SK-N-DZ (cell line): ENCODE results near the gene GMEB2.
"Not testable (repeated sequence)": the region's sequence is repeated elsewhere in the genome, so short reads cannot be mapped to it uniquely, and the experiment has no call there.

Source experiments
- DNase-seq: peaks from one replicate; pipeline ENCODE4 v3.0.0-alpha.2; 2015; ENCODE audit warnings: low spot score

The GMEB2 gene

DNA sequence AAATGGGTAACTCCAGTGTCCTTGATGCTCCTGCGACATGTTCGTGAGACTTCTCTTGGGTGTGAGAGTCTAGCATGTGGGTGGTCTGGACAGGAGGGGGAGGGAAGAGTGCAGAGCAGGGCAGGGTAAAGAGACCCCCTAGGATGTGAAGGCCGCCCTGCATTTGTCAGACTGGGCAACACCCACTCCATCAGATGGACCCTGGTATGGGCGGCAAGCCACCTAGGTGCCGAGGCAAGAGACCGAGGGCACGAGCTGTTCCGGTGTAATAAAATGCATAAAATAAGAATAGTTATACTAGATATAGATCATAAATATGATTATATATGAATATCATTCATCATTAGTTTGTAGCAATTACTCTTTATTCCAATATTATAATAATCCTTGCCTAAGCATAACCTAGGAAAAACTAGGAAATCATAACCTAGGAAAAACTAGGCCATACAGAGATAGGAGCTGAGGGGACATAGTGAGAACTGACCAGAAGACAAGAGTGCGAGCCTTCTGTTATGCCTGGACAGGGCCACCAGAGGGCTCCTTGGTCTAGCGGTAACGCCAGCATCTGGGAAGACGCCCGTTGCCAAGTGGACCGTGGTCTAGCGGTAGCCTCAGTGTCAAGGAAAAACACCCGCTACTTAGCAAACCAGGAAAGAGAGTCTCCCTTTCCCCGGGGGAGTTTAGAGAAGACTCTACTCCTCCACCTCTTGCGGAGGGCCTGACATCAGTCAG, 12.9 kb downstream of the GMEB2 start:
- not testable (repeated sequence) for DNase-seq

DNA sequence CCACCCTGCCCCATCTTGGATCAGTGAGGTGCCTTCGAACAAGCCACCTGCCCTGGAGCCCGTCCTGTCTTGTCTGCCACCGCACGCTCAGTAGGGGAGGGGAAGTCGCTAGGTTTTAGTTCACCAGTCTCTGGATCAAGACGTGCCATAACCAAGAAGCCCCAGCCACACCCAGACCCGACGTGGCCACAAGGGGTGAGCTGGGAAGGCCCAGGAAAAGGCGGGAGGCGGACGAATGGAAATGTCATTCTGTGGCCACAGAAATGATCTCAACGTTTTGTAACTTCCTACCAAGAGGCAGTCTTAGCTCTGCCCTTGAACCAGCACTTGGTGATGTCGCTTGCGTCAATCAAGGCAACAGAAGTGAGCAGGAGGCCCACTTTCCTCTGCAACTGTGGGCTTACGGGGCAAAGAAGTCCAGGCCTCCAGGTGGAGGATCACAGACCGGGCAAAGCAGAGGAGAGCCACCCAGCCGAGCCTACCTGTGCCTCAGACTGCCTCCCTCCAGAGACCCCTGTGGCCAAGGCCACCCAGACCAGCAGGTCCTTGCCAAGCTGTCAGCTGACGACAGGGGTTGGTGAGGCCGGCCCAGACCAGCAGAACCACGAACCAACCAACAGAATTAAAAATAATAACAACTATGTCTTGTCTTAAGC, 14.5 kb downstream of the GMEB2 start:
- no peak for DNase-seq

DNA sequence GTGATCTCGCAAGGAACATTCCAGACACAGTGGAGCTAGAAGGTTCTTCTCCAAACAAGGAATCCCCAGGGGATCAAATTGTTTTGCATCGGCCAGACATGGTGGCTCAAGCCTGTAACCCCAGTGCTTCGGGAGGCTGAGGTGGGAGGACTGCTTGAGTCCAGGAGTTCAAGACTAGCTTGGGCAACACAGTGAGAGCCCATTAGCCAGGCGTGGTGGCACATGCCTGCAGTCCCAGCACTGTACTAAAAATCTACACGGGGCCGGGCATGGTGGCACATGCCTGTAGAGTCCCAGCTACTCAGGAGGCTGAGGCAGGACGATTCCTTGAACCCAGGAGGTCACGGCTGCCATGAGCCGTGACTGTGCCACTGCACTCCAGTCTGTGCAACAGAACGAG, 15.3 kb downstream of the GMEB2 start:
- DNase-seq = no peak

DNA sequence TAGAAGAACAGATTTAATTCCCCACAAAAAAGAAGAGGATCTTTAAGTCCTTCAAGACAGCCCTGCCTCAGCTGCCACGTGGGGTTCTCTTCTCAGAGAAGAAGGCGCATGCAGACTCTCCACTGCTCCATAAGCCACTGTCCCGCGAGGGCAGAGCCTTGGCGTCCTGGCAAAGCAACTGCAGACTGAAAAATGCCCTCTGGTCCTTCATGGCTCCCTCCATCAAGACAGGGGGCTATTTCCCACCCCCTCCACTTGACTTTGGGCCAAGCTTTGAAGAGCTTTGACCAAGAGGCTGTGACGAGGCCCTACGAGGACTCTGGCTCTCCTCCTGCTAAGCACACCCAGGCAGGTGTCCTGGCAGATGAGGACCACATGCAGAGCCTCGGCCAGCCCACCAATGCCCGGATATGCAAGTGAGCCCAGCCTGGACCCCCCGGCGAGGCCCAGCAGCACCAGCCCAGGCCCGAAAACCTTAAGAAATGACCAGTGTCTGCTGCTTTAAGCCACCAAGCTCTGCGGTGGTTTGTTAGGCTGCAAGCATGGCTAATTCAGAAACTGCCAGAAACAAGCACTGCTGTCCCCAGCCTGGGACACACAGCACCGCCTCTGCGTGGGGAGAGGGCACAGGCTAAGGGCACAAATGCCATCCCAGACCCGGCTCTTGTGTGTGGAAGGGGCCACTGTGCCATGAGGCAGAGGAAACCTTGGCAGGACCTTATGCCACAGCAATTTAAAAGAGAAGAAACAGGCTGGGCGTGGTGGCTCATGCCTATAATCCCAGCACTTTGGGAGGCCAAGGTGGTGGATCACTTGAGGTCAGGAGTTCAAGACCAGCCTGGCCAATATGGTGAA, 16.1 kb downstream of the GMEB2 start:
- DNase-seq = no peak

DNA sequence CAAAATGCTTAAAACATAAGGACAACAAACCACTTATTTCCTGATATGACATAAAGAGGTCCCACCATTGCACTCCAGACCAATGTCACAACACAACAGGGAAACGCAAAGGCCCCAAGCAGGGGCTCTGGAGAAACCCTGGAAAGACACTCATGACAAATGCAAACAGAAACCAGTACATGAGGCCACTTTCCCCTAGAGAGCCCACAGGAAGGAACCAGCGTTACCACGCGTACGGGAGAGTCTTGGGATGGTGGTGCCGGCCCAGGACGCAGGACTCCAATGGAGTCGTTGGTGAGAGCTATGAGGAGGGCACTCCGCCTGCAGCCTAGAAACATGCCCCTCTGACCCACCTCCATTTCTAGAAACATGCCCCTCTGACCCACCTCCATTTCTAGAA, 20.2 kb downstream of the GMEB2 start:
- no peak for DNase-seq

DNA sequence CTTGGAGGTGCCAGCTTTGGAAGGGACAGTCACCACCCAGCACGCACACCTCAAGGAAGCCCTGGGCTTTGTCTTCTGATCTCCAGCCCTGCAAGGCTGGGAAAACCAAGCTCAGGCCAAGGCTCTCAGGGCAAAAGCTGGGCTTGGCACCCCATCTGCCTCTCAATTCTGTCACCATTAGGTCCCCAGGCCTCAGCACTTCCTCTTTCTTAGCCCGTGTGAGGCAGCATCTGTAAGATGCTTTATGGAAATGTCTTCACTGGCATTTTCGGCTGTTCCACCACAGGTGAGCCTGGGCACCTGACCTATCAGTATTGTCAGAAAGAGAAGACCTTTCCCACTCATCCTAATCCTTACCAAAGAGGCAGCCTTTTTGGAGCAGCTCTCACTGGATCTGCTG, 24.6 kb downstream of the GMEB2 start:
- DNase-seq = no peak

DNA sequence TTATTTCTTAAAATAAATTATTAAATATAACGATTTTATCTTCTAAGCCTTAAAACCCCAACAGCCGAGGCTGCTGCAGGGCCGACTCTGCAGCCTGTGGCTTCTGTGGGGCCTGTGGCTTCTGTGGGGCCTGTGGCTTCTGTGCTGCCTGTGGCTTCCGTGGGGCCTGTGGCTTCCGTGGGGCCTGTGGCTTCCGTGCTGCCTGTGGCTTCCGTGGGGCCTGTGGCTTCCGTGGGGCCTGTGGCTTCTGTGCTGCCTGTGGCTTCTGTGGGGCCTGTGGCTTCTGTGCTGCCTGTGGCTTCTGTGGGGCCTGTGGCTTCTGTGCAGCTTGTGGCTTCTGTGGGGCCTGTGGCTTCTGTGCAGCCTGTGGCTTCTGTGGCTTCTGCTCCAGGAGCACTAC, 25.2 kb downstream of the GMEB2 start:
- DNase-seq = not testable (repeated sequence)

DNA sequence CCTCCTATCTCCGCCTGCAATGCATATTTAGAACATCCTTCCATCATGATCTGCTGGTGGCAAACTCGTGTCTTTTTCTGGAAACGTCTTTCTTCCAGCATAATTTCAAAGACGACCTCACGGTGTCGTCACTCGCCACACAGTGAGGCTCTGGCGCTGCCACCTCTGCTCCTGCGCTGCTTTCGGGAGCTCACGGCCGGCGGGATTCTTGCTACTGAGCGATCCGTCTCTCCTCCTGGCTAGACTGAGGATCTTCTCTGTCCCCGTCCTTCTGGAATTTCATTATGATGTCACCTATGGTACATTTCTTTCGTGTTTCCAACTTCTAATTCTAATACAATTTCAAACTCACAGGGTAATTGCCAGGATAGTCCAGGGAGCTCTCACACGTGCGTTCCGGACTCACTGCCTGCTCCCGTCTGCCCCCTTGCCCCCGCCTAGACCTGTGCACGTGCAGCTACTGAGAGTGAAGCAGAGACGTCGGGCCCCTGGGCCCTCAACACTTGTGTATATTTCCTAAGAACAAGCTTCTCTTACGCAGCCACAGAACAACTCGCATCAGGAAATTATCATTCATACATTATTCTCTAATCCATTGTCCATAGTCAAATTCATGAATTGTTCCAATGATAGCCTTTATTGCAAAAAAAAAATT, 27.4 kb downstream of the GMEB2 start:
- DNase-seq = no peak

DNA sequence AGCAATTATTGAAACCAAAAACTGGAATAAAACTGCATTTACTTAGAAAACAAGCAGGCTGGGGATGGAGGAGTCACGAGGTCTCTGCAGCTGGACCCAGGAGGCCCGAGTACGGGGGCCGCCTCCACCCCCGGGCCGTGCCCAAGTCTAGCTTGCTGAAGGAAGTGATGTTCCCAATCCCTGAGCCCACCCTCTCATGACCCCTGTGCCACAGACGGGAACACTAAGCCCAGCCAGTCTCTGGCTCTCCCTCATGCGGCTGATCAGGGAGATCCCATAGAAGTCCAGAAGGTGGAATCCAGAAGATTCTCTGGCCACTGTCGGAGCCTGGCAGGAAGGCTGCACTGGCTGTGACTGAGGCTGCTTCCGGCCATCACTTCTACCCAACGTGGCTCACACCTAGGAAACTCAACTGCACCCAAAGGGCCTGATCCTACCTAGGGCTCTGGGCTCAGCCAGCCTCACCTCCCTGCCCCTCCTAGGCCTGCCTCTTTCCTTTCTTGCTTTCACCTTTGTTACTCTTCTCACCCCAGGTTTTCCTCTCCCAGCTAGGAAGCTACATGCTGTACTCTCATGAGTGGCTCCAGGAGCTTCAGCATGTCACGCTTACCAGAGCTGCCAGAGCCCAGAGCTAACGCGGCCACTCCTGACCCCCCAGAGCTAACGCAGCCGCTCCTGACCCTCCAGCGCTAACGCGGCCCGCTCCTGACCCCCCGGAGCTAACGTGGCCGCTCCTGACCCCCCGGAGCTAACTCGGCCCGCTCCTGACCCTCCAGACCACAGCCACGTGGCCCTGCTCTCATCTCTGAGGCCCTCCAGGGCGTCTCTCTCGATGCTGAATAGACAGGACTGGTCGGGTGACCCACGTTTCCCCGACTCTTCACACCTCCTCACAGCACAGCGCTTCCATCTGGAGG, 28.2 kb downstream of the GMEB2 start:
- DNase-seq = no peak

DNA sequence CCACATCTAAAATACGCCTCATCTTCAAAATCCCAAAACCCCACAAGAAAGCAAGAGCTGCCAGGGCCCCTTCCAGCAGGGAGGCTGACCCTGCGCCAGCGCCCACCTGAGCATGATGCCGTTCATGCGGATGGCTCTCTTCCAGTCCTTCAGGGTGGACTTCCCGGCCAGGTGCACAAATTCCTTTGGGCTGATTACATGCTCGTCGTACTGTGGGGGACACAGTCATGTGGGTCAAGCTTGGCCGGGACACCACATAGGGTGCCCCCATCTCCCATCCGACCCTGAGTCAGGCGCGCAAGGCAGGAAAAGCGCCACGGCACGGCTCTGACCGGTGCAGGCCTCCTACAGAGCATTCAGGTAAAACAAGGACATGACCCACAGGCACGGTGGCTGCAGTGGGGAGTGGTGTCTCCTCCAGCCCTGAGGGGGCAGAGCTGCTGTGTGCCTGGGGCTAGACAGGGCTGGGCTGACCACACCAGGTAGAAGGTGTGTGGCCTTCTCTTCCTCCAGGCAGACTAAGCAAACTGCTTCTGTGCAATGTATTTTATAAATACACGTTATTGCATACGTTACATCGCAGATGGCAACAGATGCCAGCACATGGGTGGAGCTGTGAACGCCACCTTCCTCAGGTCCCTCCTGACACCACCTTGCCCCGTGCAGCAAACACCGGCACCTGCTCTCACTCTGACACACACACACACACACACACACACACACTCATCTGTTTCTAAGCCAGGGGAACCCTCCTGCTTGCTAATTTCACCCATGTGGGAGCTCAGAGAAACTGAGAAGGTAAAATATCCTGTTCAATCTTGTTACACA, 29.0 kb downstream of the GMEB2 start:
- no peak for DNase-seq

DNA sequence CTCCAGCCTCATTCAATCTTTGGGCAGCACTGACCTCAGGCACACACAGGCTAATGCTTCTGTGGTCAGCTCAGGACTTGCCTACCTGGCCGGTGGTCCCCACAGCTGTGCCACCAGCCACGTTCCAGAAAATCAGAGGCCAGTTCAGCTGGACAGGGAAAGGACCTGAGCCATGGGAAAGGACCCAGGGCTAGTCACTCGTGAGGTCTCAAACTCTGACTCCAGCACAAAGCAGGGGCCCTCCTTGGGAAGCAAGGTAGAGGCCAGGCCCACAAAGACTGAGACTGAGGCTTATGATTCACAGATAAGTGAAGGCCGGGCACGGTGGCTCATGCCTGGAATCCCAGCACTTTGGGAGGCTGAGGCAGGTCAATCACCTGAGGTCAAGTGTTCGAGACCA, 30.5 kb downstream of the GMEB2 start:
- DNase-seq = no peak

DNA sequence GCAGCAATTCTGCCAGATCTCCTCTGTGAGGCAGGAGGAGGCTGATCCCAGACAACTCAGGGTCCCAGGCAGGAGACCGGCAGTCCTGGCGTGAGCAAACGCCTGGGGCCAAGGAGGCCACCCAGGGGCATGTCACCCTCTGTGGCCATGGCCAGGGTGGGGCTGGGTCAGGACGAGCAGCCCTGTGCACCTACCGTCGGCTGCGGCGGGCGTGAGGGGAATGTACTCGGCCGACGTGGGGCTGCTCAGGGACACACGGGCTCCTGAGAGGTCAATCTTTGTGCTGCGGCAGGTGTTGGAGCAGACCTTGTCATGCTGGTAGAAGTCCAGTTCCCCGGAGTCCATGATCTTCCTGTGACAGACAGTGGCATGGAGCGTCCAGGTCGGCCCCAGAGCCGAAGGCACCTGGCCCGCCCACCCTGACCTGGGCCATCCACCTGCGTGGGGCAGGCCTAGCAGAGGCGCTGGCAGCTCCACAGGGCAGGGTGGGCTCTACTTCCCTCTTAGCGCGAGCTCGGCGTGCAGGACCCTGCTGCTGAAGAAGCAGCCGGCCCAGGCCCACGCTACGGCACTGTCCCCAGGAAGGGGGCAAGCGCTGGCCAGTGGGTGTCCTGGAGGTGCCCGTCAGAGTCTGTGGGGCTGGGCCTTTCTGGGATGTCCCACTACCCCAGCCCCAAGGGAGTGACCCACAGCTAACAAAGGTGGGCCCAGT, 31.3 kb downstream of the GMEB2 start:
- no peak for DNase-seq

DNA sequence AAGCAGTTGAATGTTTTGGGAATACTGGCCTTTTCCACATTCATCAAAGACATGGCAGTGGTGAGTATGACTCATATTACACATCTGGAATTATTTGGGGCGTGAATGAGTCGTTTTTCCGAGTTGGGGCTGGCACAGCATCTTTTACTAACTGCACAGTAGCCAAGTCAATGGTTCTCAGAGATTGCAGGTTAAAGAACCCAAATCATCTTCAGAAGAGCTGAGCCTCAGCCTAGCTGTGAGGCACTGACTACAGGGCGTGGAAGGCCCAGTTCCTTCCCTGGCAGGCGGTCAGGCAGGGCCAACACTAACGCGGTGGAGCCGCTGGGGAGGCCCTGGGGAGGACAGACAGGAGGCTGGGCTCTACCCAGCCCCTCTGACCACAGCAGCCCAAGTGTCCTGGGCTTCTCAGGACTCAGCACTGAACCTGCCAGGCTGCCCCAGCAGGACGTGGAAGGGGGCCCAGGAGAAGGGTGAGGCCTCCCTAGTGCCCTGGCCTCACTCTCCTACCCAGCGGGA, 32.8 kb downstream of the GMEB2 start:
- no peak for DNase-seq

DNA sequence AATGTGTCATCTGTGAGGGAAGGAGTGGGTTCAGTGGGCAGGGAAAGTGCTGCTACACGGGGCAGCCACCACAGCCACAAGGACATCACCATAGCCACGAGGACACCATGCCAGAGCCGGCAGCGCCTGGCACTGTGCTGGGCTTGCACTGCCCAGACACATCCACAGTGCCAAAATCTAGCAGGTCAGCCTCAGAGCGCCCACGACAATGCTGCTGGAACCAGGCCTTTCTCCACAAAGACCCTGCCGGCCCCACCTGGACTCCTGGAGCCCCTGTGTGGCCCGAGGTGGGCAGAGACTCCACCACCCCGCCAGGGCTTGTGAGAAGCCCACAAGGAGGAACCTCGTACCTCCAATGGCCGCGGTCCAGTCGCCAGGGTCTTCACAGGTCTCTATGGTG, 34.2 kb downstream of the GMEB2 start:
- no peak for DNase-seq

DNA sequence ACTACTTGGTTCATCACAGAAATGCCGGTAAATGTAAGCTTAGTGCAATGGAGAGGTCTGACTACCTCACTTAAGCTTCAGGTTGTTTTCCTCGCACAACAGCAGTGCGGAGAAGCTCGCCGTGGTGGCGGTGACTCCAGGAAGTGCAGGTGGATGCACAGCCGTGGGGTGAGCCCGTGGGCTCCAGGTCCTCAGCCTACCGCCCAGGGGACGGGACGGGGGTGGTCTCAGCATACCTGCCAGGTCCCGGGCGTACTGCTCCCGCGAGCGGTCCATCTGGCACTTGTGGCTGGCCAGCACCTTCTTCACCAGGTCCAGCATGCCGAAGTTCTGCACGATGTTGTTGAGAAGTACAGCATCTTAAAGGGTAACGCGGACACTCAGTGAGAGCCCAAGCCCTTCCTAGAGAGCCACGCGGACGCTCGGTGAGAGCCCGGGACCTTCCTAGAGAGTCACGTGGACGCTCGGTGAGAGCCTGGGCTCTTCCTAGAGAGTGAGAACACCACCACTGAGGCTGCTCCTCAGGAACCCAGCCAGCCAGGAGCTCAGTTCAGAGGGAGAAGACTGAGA, 35.0 kb downstream of the GMEB2 start:
- no peak for DNase-seq

DNA sequence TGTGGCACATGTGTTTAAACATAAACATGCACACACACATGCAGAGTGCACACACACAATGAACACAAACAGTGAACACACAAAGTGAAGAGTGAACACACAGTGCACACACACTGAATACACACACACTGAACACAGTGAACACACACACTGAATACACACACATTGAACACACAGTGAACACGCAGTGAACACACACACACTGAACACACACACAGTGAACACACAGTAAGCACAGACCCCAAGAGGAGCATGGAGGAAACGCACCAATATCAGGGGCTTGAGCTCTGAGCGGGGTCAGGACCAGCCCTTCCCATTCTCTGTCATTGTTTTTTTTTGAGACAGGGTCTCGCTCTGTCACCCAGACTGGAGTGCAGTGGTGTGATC, 35.8 kb downstream of the GMEB2 start:
- DNase-seq = no peak

DNA sequence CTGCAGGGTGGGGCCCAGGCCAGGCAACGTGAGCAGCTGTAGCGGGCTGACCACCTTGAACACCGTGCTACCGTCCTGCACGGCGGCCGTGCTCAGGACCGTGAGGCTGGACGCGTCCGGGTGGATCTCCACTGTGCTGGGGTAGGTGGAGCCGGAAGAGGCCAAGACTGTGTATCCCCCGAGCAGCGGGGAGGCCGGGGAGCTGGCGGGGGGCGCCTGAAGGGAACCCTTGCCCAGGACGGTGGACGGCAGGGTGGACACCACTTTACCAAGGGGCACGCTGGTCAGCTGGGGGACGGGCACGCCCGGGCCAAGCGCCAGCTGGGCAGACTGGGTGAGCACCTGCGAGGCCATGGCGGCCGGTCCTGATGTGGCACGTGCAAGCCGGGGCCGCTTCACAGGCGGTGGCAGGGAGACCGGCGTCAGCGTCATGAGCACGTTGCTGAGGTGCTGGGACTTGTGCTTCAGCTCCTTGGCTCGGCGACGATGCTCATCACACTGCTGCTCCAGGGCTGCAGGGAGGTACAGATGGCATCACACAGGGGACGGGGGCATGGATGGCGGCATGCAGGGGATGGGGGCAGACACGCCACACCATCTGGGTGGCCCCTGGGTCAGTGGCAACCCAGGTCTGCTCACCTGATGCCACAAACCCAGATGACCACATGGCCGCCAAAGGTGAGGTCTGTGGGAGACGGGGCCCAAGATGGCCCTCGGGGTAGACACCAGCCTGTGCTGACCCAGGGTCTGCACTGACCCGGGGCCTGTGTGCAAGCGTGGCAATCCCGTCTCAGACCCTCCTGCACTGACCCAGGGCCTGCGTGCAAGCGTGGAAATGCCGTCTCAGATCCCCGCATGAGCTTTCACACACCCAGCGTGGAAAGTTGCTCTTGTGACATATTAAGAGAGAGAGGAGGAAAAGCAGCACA, 36.4 kb downstream of the GMEB2 start:
- DNase-seq = no peak
